Measurements from ENCODE around the gene GJD3. TPM values are rescaled to one million over a fixed set of nuclear protein-coding genes. Genes with fewer than 3 reads are reported as not detected.

GJD3 gene
- total and polyA plus RNA-seq, 9 of the 15 experiments (the other 6 are each of a cell fraction or from before 2014, with no cell fraction given): 0.17 to 0.38 TPM; not detected in 7

GRCh38 chr17:40322358-40323315 is 41.9 kb downstream of the GJD3 start (continued):
- TF ChIP-seq ARID4B (CRISPR knock-in tag; IDR thresholded peaks at IDR 0.05): peak; percentile 33; the same call in 1 of the 2 replicates
- no peak for TF ChIP-seq ETS1 (conservative IDR thresholded peaks at IDR 0.05; ENCODE audit: control insufficient read depth, low read depth, low read length)
- TF ChIP-seq FOXJ2 (tag; IDR thresholded peaks at IDR 0.05): peak; percentile 96
- TF ChIP-seq LARP7 (IDR thresholded peaks at IDR 0.05): no peak
- 0 out of 2 replicates have a peak, but pooled peaks have one; percentile 62 for TF ChIP-seq ZNF584 (CRISPR knock-in tag; IDR thresholded peaks at IDR 0.05; ENCODE audit: low read depth)
- peak; percentile 32; the same call in 1 of the 2 replicates for TF ChIP-seq NCOR1 (IDR thresholded peaks at IDR 0.05)
- TF ChIP-seq ZNF592 (IDR thresholded peaks at IDR 0.05): peak; percentile 50; the same call in 1 of the 2 replicates
- TF ChIP-seq PCBP2 (IDR thresholded peaks at IDR 0.05; ENCODE audit: low read depth, low read length, poor library complexity, severe bottlenecking): no peak
- TF ChIP-seq BRD9 (IDR thresholded peaks at IDR 0.05; ENCODE audit: low read depth, partially characterized antibody): no peak
- TF ChIP-seq ZNF165 (CRISPR knock-in tag; IDR thresholded peaks at IDR 0.05; ENCODE audit: borderline replicate concordance): no peak
- no peak for TF ChIP-seq IRF9 (tag; IDR thresholded peaks at IDR 0.05)
- peak; percentile 68; the same call in 1 of the 2 replicates for TF ChIP-seq FOXM1 (IDR thresholded peaks at IDR 0.05; ENCODE audit: low read depth)
- TF ChIP-seq FOXM1 (CRISPR knock-in tag; IDR thresholded peaks at IDR 0.05; ENCODE audit: low read depth): no peak
- TF ChIP-seq NFRKB (IDR thresholded peaks at IDR 0.05; ENCODE audit: low read depth): no peak
- peak; percentile 44 to 81; a peak in 2 of 4 replicates for TF ChIP-seq MAZ (CRISPR knock-in tag; conservative IDR thresholded peaks at IDR 0.05 in 1 of 2, IDR thresholded peaks at IDR 0.05 in 1 of 2)

Data from K562 (cell line).